Measurements from ENCODE around the gene COL15A1.
"Not testable (repeated sequence)": the region's sequence is repeated elsewhere in the genome, so short reads cannot be mapped to it uniquely, and the experiment has no call there.

The COL15A1 gene

GRCh38 chr9:98943682-98944056 is at the start of gene COL15A1:
Gene COL15A1 (plus strand): TSS chr9:98943907. CDS start chr9:98944062, 155 bp downstream.
- DNase-seq: no peak

DNA sequence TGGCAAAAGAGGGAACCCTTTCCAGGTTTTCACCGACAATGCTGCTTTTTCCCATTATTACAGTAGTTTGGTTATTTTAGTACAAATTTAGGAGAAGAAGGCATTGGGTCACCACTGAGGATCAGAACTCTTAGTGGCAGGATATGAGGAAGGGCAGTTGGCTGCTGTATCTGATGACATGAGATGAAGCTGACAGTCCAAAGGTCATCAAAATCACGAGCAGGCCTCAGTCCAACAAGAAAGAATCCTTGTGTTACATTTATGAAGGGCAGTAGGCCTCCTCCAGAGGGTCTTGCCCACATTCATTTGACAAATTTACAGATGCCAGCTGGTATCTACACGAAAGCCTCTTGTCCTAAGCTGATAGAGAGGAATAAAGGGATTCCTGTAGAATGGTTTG is 49.5 kb upstream of the COL15A1 start:
- no peak for DNase-seq

GRCh38 chr9:98894761-98895160 is 48.9 kb upstream of the COL15A1 start:
- DNase-seq: no peak

DNA sequence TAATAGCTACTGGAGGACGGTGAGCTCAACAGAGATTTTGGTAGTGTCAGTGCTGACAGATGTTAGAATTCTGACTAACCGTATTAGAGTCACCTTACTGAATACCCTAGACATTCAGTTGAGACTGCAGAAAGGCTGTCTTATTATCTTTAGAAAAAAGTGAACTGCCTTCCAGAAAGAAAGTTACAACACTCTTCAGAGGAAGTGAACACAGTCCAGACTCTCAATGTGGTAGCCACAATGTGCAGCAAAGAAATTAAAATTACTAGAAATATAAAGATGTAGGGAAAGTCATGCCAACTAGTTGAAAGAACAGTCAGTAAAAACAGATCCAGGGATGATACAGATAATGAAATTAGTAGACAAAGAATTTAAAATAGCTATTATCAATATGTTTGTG is 47.1 kb upstream of the COL15A1 start:
- DNase-seq: no peak

GRCh38 chr9:98897745-98898144 is 46.0 kb upstream of the COL15A1 start:
- no peak for DNase-seq

- no peak for DNase-seq
Measured at GRCh38 chr9:98899408-98900056, 44.2 kb upstream of the COL15A1 start.

DNA sequence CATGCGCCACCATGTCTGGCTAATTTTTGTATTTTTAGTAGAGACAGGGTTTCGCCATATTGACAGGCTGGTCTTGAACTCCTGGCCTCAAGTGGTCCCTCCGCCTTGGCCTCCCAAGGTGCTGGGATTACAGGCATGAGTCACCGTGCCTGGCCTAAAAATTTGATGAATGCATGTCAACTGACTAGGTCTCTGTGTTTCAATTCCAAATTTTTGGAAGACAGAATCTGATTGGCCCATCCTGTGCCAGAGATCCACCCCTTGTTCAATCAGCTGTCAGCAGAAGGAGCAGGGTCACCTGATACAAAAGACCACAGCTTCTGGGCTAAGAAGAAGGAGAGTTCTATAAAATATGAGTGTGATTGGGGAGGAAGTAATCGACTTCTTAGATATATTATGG is 43.5 kb upstream of the COL15A1 start:
- no peak for DNase-seq

DNA sequence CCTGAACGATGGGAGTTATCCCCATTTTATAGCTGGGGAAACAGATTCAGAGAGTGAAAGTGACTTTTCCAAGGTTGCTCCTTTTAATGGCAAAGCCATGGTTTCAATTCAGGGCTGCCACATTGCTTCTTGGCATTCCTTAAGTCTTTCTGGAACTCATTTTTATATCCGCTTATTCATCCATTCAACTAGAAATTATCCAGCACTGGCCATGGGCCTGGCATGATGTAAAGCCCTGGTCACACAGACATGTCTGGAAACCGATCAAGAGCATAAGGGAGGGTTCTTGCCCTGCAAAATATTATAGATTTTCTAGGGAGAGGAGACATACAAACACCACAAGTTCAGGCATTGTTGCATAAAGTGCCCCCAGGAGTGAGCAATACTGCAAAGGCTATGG is 43.0 kb upstream of the COL15A1 start:
- DNase-seq: no peak

- DNase-seq: not testable (repeated sequence)
Measured at GRCh38 chr9:98901843-98902242, 41.9 kb upstream of the COL15A1 start.

- DNase-seq: no peak
Measured at GRCh38 chr9:98902516-98902915, 41.2 kb upstream of the COL15A1 start.

GRCh38 chr9:98902925-98903324 is 40.8 kb upstream of the COL15A1 start:
- no peak for DNase-seq

DNA sequence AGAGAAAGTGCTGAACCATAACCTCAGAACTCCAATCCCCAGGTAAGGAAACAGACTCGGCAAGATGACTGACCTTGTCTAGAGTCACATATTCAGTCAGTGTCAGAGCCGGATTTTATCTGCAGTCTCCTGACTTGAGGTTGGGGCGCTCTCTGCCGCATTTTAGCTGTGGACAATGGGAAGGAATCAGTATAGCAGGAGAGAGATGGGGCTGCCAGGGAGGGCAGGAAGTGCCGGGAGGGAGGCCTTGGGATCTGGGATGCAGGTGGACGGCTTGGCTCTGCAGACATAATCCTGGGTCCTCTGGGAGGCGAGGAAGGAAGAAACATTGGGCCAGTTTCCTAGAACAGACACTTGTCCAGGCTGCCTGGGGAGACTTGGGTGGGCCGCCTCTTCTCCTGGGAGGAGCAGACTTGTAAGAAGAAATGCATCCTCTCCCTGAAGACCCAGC is 39.7 kb upstream of the COL15A1 start:
- DNase-seq: no peak

- DNase-seq: no peak
Measured at GRCh38 chr9:98905015-98905414, 38.7 kb upstream of the COL15A1 start.

DNA sequence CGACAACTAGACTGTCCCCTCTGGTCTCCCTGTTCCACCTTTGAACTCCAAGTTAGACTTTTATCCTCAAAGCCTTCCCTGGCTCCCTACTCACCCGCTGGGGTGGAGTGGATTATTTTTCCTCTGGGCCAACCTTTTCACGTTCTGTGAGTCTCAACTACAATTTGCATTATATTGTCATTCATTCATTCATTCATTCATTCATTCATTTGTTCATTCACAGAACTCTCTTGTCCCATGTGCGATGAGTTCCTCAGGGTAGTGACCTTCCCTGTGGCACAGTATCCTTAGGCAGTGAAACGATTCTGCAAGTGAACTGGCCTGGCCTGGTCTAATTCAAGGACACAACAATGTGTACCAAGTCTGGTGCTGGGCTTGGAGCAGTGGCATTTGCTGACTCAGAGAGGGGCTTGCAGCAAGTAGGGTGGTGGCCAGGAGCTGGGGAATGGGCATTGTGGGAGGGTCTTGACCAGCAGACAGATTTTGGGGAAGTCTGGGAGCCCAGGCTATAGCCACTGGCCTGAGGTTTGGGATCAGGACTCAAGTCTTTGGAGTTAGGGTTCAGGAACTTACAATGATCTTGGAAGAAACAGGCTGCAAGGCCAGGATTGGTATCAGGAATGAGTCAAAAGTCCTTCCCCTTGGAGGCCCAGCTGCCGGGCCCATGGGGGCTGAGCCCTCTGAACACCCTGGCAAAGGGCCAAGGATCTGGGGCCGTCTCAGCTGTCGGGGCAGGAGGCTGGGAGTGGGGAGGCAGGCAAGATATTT is 37.2 kb upstream of the COL15A1 start:
- DNase-seq: no peak

- no peak for DNase-seq
Measured at GRCh38 chr9:98907055-98907454, 36.7 kb upstream of the COL15A1 start.

- DNase-seq: no peak
Measured at GRCh38 chr9:98908897-98909634, 34.6 kb upstream of the COL15A1 start.

DNA sequence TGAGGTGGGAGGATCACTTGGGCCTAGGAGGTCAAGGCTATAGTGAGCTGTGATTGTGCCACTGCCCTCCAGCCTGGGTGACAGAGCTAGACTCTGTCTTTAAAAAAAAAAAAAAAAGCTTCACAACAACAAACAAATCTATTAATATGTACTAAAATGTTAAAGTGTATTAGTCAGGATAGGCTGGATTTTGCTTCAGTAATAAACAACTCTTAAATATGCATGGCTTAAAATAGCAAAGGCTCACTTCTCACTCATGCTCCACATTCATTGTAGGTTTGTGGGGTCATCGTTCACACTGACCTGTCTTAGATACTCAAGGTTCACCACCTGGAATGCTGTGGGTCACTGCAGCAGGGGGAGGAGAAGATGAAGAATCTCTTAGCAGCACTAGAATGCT is 33.8 kb upstream of the COL15A1 start:
- no peak for DNase-seq

DNA sequence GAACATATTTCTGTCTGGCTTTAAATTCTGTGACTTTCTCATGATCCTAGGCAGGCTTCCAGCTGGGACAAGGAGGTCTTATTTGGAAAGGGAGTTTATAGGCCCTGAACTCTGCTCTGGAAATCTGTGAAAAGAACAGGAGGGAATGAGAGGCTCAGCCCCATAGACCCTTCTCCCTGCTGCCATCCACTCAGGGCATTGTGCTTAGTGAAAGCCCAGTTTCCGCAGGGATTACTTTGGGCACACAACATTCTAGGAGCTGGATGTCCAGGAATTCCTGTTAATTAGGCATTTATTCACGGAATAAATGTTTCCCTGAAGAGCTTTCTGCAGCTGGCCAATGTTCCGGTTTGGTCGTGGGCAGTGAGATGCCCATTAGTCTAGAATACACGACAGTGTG is 32.7 kb upstream of the COL15A1 start:
- DNase-seq: no peak

- DNase-seq: not testable (repeated sequence)
Measured at GRCh38 chr9:98911738-98912137, 32.0 kb upstream of the COL15A1 start.

DNA sequence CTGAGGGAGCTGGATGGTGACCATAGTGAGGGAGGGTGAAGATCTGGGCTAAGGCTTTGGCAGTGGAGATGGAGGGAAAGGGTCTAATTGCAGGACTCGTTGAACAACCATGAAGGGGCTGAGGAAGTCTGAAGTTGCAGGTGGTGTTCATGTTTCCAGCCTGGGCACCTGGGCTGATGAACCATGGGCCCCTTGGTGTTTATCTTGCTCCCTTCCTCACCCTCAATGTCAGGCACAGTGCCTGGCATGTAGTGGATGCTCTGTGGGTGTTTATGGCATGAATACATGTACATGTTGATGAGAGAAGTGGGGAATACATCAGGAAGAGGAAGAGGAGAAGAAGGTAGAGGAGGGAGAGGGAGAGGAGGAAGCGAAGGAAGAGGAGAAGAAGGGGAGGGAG is 31.3 kb upstream of the COL15A1 start:
- DNase-seq: no peak

GRCh38 chr9:98913044-98913443 is 30.7 kb upstream of the COL15A1 start:
- DNase-seq: no peak

GRCh38 chr9:98913705-98914104 is 30.0 kb upstream of the COL15A1 start:
- no peak for DNase-seq

- no peak for DNase-seq
Measured at GRCh38 chr9:98915599-98915998, 28.1 kb upstream of the COL15A1 start.

DNA sequence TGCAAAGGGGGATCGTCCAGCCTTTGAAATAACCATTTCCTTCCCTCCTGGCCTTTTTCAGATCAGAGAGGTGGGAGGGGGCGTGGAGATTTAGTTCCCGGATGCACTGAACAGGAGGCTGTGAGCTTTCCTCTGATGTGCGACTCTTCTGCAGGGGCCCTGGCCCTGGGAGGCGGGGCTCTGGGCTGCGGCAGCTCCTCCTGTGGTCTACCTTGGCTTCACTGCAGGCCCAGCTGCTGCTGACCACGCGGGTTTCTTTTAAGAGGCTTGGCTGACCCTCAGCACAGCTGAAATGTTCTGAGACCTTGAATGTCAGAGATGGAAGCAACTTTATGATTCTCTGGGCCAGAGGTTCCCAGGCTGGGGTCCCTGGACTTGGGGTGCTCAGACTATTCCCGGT is 27.0 kb upstream of the COL15A1 start:
- no peak for DNase-seq

Measured in activated CD4-positive, alpha-beta T cell treated with anti-CD3 and anti-CD28 coated beads, Interleukin-2, amount 50 U/mL, for 4 hours (primary cell).